ENCODE results near the gene DNAH8.
A peak's percentile ranks its signal among the peaks of the same experiment; 100 is the strongest.

The DNAH8 gene

DNA sequence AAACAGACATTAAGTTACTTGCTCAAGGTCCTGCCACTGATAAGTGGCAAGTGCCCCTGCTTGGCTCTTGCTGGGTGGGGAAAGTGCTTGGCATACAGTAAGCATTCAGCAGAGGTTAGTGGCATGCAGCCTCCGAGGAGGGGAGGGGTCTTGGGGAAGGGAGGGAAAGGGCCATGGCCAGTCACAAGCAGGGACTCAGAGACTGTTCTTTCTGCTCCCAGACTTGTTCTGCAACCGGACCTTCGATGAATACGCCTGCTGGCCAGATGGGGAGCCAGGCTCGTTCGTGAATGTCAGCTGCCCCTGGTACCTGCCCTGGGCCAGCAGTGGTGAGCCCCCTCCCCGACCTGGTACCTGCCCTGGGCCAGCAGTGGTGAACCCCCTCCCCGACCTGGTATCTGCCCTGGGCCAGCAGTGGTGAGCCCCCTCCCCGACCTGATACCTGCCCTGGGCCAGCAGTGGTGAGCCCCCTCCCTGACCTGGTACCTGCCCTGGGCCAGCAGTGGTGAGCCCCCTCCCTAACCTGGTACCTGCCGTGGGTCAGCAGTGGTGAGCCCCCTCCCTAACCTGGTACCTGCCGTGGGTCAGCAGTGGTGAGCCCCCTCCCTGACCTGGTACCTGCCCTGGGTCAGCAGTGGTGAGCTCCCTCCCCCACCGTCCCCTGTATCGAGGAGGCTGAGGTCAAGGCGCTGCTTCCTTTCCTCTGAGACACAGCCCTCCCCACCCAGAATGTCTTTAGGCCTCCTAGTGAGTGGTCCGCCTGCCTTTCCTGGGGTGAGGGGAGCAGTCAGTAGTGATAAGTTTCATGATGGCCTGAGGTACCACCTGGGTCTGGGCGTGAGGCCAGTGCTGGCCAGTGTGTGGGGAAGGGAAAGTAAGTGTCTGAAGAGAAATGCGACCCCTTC, 342.4 kb downstream of the DNAH8 start:
- TF ChIP-seq, protein P1, sequence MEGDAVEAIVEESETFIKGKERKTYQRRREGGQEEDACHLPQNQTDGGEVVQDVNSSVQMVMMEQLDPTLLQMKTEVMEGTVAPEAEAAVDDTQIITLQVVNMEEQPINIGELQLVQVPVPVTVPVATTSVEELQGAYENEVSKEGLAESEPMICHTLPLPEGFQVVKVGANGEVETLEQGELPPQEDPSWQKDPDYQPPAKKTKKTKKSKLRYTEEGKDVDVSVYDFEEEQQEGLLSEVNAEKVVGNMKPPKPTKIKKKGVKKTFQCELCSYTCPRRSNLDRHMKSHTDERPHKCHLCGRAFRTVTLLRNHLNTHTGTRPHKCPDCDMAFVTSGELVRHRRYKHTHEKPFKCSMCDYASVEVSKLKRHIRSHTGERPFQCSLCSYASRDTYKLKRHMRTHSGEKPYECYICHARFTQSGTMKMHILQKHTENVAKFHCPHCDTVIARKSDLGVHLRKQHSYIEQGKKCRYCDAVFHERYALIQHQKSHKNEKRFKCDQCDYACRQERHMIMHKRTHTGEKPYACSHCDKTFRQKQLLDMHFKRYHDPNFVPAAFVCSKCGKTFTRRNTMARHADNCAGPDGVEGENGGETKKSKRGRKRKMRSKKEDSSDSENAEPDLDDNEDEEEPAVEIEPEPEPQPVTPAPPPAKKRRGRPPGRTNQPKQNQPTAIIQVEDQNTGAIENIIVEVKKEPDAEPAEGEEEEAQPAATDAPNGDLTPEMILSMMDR (IDR thresholded peaks at IDR 0.05; ENCODE audit: low read depth, low read length) = no peak
- no peak for DNase-seq (ENCODE audit: low read depth in 2 of 2)
- no peak overlapping the region for H3K4me3 ChIP-seq (replicated peaks in 1 of 2; ENCODE audit: low read depth in 2 of 2, low read length in 2 of 2)

GRCh38 chr6:39058471-39059147, 343.5 kb downstream of the DNAH8 start:
- H3K4me3 ChIP-seq (replicated peaks in 1 of 2; ENCODE audit: low read depth in 2 of 2, low read length in 2 of 2) = no peak overlapping the region
- TF ChIP-seq, protein P1 (IDR thresholded peaks at IDR 0.05; ENCODE audit: low read depth, low read length) = no peak
- no peak for DNase-seq (ENCODE audit: low read depth in 2 of 2)

GRCh38 chr6:39059496-39060310, 344.6 kb downstream of the DNAH8 start:
- DNase-seq (ENCODE audit: low read depth in 2 of 2) = peak in 1 of 2 donors; percentile 3
- H3K4me3 ChIP-seq (replicated peaks in 1 of 2; ENCODE audit: low read depth in 2 of 2, low read length in 2 of 2) = no peak overlapping the region
- TF ChIP-seq, protein P1 (IDR thresholded peaks at IDR 0.05; ENCODE audit: low read depth, low read length) = no peak

DNA sequence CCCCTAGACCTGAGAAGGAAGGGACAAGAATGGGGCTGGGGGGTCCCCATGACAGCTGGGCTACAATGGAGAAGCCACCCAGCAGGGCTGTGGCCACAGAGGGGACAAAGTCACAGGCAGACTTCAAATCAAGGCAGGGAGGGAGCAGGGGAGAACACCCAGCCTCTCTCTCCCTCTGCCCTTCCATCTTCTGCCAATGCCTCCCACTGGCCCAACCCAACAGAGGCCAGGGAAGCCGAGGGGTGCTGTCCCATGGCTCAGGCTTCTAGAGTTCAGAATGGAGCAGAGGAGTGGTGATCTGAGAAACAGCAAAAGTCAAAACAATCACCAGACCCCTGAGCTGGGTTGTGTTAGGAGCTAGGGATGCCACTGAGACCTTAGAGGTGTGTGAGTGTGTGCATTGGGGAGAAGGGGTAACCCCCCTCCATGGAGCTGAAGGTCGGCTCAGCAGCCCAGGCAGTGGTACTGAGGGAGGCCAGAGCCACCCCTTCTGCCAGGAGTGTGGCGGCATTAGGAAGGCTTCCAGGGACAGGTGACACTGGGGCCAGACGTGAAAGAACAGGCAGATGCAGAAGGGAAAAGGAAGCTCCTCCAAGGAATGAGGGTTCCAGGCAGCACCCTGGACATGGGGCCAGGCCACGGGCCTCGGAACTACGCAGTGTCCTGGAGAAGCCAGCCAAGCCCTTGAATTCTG, 345.5 kb downstream of the DNAH8 start:
- TF ChIP-seq, protein P1 (IDR thresholded peaks at IDR 0.05; ENCODE audit: low read depth, low read length) = no peak

GRCh38 chr6:39061182-39061581, 346.1 kb downstream of the DNAH8 start:
- TF ChIP-seq, protein P1 (IDR thresholded peaks at IDR 0.05; ENCODE audit: low read depth, low read length) = no peak
- no peak overlapping the region for H3K4me3 ChIP-seq (replicated peaks in 1 of 2; ENCODE audit: low read depth in 2 of 2, low read length in 2 of 2)
- no peak for DNase-seq (ENCODE audit: low read depth in 2 of 2)

More for the DNA sequence above, 345.5 kb downstream of the DNAH8 start:
- DNase-seq (ENCODE audit: low read depth in 2 of 2) = no peak
- H3K4me3 ChIP-seq (replicated peaks in 1 of 2; ENCODE audit: low read depth in 2 of 2, low read length in 2 of 2) = no peak overlapping the region

DNA sequence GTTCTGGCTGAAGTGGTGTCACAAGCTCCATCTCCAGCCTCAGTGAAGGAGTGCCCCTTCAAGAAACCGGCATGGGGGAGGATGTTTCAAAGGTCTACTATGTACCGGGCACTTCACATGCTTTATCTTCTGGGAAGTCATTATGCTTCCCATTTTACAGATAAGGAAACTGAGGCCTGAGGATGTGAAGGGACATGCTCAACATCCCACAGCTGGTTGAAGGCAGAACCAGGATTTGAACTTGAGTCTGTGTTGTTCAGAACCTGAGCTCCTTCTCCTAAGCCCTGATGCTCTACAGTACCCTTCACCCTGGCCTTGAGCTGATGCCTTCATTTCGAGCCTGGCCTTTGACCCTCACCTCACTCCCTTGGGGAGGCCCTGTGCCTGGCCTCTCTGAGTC, 346.5 kb downstream of the DNAH8 start:
- TF ChIP-seq, protein P1 (IDR thresholded peaks at IDR 0.05; ENCODE audit: low read depth, low read length) = no peak
- H3K4me3 ChIP-seq (replicated peaks in 1 of 2; ENCODE audit: low read depth in 2 of 2, low read length in 2 of 2) = no peak overlapping the region
- no peak for DNase-seq (ENCODE audit: low read depth in 2 of 2)

All from cardiac fibroblast (primary cell).